GM12878 (cell line): Measurements from ENCODE around the gene PNLIPRP2. TPM values are rescaled to one million over a fixed set of nuclear protein-coding genes. Genes with fewer than 3 reads are reported as not detected.

ENCODE experiments used
- ATAC-seq: fragments of 200-7000 bp; cut with Tn5 transposase; 3 replicates; pipeline ENCODE4 v1.9.1; 2020; ENCODE audit warnings: mild to moderate bottlenecking, moderate library complexity
- BruUV-seq: library from RNA; stranded (reverse); fragments of 400-500 nt; replicated peaks from 2 replicates; lab custom pipeline; 2021; lab: Mats Ljungman, UMichigan
- CTCF ChIA-PET: fragments of 300-600 bp; sonication (Branson Sonifier 250); formaldehyde crosslinking; extraction: SDS; loops from one replicate; lab custom pipeline; 2021; ENCODE audit warnings: inconsistent platforms; lab: Yijun Ruan, JAX
- POLR2A ChIA-PET: fragments of 350-600 bp; formaldehyde crosslinking; extraction: SDS; loops from one replicate; lab custom pipeline; 2021; ENCODE audit warnings: inconsistent platforms; lab: Charles Lee
- RAD21 ChIA-PET: fragments of 300-600 bp; sonication (Branson Sonifier 250); formaldehyde crosslinking; loops from one replicate; lab custom pipeline; 2023; ENCODE audit warnings: antibody characterized with exemption; ENCODE audit not compliant: unreplicated experiment; lab: Charles Lee
- SMC1A ChIA-PET: fragments of 300-600 bp; sonication (Branson Sonifier 250); formaldehyde crosslinking; loops from one replicate; lab custom pipeline; 2023; ENCODE audit not compliant: unreplicated experiment, uncharacterized antibody; lab: Charles Lee
- DNase-seq: peaks from one replicate; pipeline ENCODE4 v3.0.0-alpha.2; 2011; ENCODE audit warnings: low read depth, low spot score
- FAIRE-seq: peaks from 3 replicates; lab custom pipeline; 2011; peaks lifted over from hg19 to GRCh38; lab: Jason Lieb, UNC
- H2AFZ ChIP-seq: 2 replicates; pipeline ENCODE4 v1.6.0; 2011; ENCODE audit warnings: low read depth, low read length, control low read depth; ENCODE audit not compliant: control insufficient read depth
- H3K27ac ChIP-seq: 2 replicates; pipeline ENCODE4 v1.5.1; 2011; ENCODE audit warnings: control low read depth; ENCODE audit not compliant: control insufficient read depth, insufficient read depth
- H3K27me3 ChIP-seq, 2 experiments: replicated peaks in 1 of 2; 2 replicates each; pipeline versions ENCODE4 v1.6.0 to v1.6.1; 2011; ENCODE audit warnings: low read length in 1 of 2; ENCODE audit not compliant: control insufficient read depth in 2 of 2, insufficient read depth in 2 of 2
- H3K36me3 ChIP-seq, 2 experiments: 2 replicates each; pipeline ENCODE4 v1.5.1; 2011; ENCODE audit warnings: low read length in 1 of 2; ENCODE audit not compliant: control insufficient read depth in 2 of 2, insufficient read depth in 2 of 2
- H3K4me1 ChIP-seq: 2 replicates; pipeline ENCODE4 v1.6.1; 2011; ENCODE audit warnings: mild to moderate bottlenecking, low read length, moderate library complexity, mixed read lengths; ENCODE audit not compliant: control insufficient read depth, insufficient read depth
- H3K4me2 ChIP-seq: 2 replicates; pipeline ENCODE4 v1.6.0; 2011; ENCODE audit warnings: control low read depth; ENCODE audit not compliant: control insufficient read depth, insufficient read depth
- H3K4me3 ChIP-seq: fragments of 200-600 bp; sonication (generic); 2 replicates; pipeline ENCODE4 v1.5.1; 2016
- H3K79me2 ChIP-seq: 2 replicates; pipeline ENCODE4 v1.6.0; 2011; ENCODE audit warnings: low read length; ENCODE audit not compliant: control insufficient read depth, insufficient read depth
- H3K9ac ChIP-seq: 2 replicates; pipeline ENCODE4 v1.8.0; 2011; ENCODE audit warnings: low read length, control low read depth, mixed read lengths; ENCODE audit not compliant: control insufficient read depth, insufficient read depth
- H3K9me3 ChIP-seq: replicated peaks from 3 replicates; pipeline ENCODE4 v1.5.1; 2011; ENCODE audit warnings: mild to moderate bottlenecking, low read length; ENCODE audit not compliant: control insufficient read depth, insufficient read depth
- H4K20me1 ChIP-seq: 2 replicates; pipeline ENCODE4 v1.6.0; 2011; ENCODE audit not compliant: control insufficient read depth, insufficient read depth
- BCL11A ChIP-seq: IDR thresholded peaks from 2 replicates; pipeline ENCODE4 v1.6.1; 2011; ENCODE audit warnings: low read depth, low read length
- BMI1 ChIP-seq: fragments of 450-650 bp; IDR thresholded peaks from 2 replicates; pipeline ENCODE4 v1.6.1; 2016; ENCODE audit warnings: mild to moderate bottlenecking, moderate library complexity, borderline replicate concordance
- GATAD2B ChIP-seq: fragments of 450-650 bp; conservative IDR thresholded peaks from 2 replicates; pipeline ENCODE4 v1.6.1; 2017; ENCODE audit warnings: low read depth, mild to moderate bottlenecking, moderate library complexity
- KLF5 ChIP-seq: fragments of 450-650 bp; IDR thresholded peaks from 2 replicates; pipeline ENCODE4 v1.6.1; 2014; ENCODE audit warnings: mild to moderate bottlenecking; ENCODE audit not compliant: partially characterized antibody
- MYC ChIP-seq: IDR thresholded peaks from 2 replicates; pipeline ENCODE4 v1.6.1; 2011; ENCODE audit warnings: mild to moderate bottlenecking, low read length, moderate library complexity, inconsistent platforms; ENCODE audit not compliant: insufficient read depth, insufficient replicate concordance, insufficient read length, severe bottlenecking
- POLR2A ChIP-seq: IDR thresholded peaks from 2 replicates; pipeline ENCODE4 v1.6.1; 2011; ENCODE audit warnings: low read depth, mild to moderate bottlenecking, low read length
- SMAD5 ChIP-seq: IDR thresholded peaks from 2 replicates; pipeline ENCODE4 v1.6.1; 2016; ENCODE audit warnings: antibody characterized with exemption, low read depth
- SMARCA5 ChIP-seq: fragments of 450-650 bp; IDR thresholded peaks from 2 replicates; pipeline ENCODE4 v1.6.1; 2017; ENCODE audit warnings: mild to moderate bottlenecking
- SREBF1 ChIP-seq: IDR thresholded peaks from 2 replicates; pipeline ENCODE4 v1.6.1; 2012; ENCODE audit warnings: mild to moderate bottlenecking, low read length
- TBL1XR1 ChIP-seq: IDR thresholded peaks from 2 replicates; pipeline ENCODE4 v1.6.1; 2012; ENCODE audit warnings: low read depth, low read length, improper control_type of control experiment
- WGBS: methylation state at CpG from one replicate; pipeline ENCODE4 v1.1.6; 2016; ENCODE audit warnings: low lambda C conversion rate; ENCODE audit not compliant: insufficient replicate concordance, insufficient coverage; ENCODE audit errors: missing lambda C conversion rate; 5-methylcytosine and 5-hydroxymethylcytosine counted together
- in situ Hi-C: fragments of 300-500 bp; cut with MboI; formaldehyde crosslinking; loops from 9 replicates; pipeline ENCODE4 v1.14.3; 2018; ENCODE audit warnings: mixed read lengths
- intact Hi-C: fragments of 100-400 bp; cut with micrococcal nuclease; formaldehyde crosslinking; loops from one replicate; pipeline ENCODE4 v1.14.2; 2022; ENCODE audit not compliant: unreplicated experiment
- polyA plus RNA-seq, 11 experiments: library from polyadenylated mRNA; depleted of rRNA in 4 of 11; unstranded in 6 of 11; stranded (reverse) in 5 of 11; fragments of >200 nt; fragmentation: Nextera tagmentation in 4 of 11; fragmentation: Illumina TruSeq in 1 of 11; extraction: Ambion mirVana in 4 of 11; extraction: Trizol in 1 of 11; gene quantifications; 1 replicate in 1 of 11; 2 replicates in 10 of 11; pipeline versions ENCODE4 v1.2.1 to v1.2.3, GENCODE V29; 2011 to 2016; ENCODE audit warnings: inconsistent platforms in 2 of 11, missing spikeins in 2 of 11, low read depth in 1 of 11
- total RNA-seq, 4 experiments: library from RNA; depleted of rRNA in 3 of 4; stranded (reverse); fragments of >200 nt in 3 of 4; fragmentation: Illumina TruSeq in 1 of 4; extraction: Trizol in 1 of 4; gene quantifications; 2 replicates each; pipeline versions ENCODE4 v1.2.1 to v1.2.3, GENCODE V29; 2013 to 2021
- TF ChIP-seq, protein P1 (sequence below): IDR thresholded peaks from 2 replicates; pipeline ENCODE4 v1.6.1; 2011; ENCODE audit warnings: low read depth, low read length, improper control_type of control experiment, borderline replicate concordance
- TF ChIP-seq, protein P2 (sequence below): fragments of 450-650 bp; IDR thresholded peaks from 2 replicates; pipeline ENCODE4 v1.6.1; 2016; ENCODE audit warnings: mild to moderate bottlenecking
- TF ChIP-seq, protein P3 (sequence below): fragments of 450-650 bp; IDR thresholded peaks from 2 replicates; pipeline ENCODE4 v1.6.1; 2017; ENCODE audit warnings: borderline replicate concordance
- TF ChIP-seq, protein P4 (sequence below): fragments of 450-650 bp; IDR thresholded peaks from 2 replicates; pipeline ENCODE4 v1.6.1; 2017; ENCODE audit warnings: mild to moderate bottlenecking, moderate library complexity
- TF ChIP-seq, protein P5 (sequence below): fragments of 450-650 bp; IDR thresholded peaks from 2 replicates; pipeline ENCODE4 v1.6.1; 2018; ENCODE audit warnings: mild to moderate bottlenecking, low read depth, moderate library complexity; ENCODE audit not compliant: partially characterized antibody

Gene PNLIPRP2
- total and polyA plus RNA-seq, 10 of the 15 experiments (the other 5 are each of a cell fraction or from before 2014, with no cell fraction given) = 0.33 TPM; not detected in 9

DNA sequence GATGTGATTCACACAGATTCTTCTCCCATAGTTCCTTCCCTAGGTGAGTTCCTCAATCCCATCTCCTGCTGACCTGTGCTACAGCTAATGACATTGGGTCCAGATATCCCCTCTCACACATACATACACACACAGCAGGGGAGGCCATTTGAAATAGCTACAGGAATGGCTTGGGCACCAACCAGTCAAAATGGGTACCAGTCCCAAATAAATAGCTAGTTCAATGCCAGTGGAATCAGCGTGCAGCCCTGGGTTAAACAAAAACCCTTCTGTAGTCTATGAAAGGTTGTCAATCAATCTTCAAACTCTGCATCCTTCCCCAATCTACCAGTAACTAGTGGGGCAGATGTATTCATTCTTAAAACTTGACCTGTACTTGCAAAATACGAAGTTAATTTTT lies 9.3 kb downstream of the PNLIPRP2 start:
- CTCF ChIA-PET = no interaction called here
- SMC1A ChIA-PET = no interaction called here
- ATAC-seq (no peak), DNase-seq (no peak), FAIRE-seq (no peak)
- Histone ChIP-seq H3K9ac (no peak overlapping the region), H4K20me1 (no peaks in the 10 kb centered on the region), H3K36me3 (no peaks in the 10 kb centered on the region), H3K27me3 (no peaks in the 10 kb centered on the region; a peak in 1 of 4 replicates), H2AFZ (no peak overlapping the region), H3K4me1 (no peaks in the 10 kb centered on the region), H3K4me2 (no peak overlapping the region), H3K27ac (no peak overlapping the region), H3K79me2 (no peaks in the 10 kb centered on the region), H3K4me3 (no peak overlapping the region), H3K9me3 (no peaks in the 10 kb centered on the region)
- POLR2A ChIA-PET = no interaction called here
- WGBS = 3% methylated on average over 2 of the region's 2 CpGs
- RAD21 ChIA-PET = no interaction called here
- in situ Hi-C loops (no loop called here), intact Hi-C loops (no loop called here)
- no TSS peak for BruUV-seq
- TF ChIP-seq SMAD5 = no peak
- TF ChIP-seq KLF5 = no peak
- TF ChIP-seq, protein P1, sequence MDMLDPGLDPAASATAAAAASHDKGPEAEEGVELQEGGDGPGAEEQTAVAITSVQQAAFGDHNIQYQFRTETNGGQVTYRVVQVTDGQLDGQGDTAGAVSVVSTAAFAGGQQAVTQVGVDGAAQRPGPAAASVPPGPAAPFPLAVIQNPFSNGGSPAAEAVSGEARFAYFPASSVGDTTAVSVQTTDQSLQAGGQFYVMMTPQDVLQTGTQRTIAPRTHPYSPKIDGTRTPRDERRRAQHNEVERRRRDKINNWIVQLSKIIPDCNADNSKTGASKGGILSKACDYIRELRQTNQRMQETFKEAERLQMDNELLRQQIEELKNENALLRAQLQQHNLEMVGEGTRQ = no peak
- no peak for TF ChIP-seq BMI1
- TF ChIP-seq GATAD2B = no peak
- TF ChIP-seq POLR2A = no peak
- TF ChIP-seq, protein P2, sequence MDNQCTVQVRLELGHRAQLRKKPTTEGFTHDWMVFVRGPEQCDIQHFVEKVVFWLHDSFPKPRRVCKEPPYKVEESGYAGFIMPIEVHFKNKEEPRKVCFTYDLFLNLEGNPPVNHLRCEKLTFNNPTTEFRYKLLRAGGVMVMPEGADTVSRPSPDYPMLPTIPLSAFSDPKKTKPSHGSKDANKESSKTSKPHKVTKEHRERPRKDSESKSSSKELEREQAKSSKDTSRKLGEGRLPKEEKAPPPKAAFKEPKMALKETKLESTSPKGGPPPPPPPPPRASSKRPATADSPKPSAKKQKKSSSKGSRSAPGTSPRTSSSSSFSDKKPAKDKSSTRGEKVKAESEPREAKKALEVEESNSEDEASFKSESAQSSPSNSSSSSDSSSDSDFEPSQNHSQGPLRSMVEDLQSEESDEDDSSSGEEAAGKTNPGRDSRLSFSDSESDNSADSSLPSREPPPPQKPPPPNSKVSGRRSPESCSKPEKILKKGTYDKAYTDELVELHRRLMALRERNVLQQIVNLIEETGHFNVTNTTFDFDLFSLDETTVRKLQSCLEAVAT = no peak
- TF ChIP-seq, protein P3, sequence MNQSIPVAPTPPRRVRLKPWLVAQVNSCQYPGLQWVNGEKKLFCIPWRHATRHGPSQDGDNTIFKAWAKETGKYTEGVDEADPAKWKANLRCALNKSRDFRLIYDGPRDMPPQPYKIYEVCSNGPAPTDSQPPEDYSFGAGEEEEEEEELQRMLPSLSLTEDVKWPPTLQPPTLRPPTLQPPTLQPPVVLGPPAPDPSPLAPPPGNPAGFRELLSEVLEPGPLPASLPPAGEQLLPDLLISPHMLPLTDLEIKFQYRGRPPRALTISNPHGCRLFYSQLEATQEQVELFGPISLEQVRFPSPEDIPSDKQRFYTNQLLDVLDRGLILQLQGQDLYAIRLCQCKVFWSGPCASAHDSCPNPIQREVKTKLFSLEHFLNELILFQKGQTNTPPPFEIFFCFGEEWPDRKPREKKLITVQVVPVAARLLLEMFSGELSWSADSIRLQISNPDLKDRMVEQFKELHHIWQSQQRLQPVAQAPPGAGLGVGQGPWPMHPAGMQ = no peak
- TF ChIP-seq SMARCA5 = no peak
- TF ChIP-seq, protein P4, sequence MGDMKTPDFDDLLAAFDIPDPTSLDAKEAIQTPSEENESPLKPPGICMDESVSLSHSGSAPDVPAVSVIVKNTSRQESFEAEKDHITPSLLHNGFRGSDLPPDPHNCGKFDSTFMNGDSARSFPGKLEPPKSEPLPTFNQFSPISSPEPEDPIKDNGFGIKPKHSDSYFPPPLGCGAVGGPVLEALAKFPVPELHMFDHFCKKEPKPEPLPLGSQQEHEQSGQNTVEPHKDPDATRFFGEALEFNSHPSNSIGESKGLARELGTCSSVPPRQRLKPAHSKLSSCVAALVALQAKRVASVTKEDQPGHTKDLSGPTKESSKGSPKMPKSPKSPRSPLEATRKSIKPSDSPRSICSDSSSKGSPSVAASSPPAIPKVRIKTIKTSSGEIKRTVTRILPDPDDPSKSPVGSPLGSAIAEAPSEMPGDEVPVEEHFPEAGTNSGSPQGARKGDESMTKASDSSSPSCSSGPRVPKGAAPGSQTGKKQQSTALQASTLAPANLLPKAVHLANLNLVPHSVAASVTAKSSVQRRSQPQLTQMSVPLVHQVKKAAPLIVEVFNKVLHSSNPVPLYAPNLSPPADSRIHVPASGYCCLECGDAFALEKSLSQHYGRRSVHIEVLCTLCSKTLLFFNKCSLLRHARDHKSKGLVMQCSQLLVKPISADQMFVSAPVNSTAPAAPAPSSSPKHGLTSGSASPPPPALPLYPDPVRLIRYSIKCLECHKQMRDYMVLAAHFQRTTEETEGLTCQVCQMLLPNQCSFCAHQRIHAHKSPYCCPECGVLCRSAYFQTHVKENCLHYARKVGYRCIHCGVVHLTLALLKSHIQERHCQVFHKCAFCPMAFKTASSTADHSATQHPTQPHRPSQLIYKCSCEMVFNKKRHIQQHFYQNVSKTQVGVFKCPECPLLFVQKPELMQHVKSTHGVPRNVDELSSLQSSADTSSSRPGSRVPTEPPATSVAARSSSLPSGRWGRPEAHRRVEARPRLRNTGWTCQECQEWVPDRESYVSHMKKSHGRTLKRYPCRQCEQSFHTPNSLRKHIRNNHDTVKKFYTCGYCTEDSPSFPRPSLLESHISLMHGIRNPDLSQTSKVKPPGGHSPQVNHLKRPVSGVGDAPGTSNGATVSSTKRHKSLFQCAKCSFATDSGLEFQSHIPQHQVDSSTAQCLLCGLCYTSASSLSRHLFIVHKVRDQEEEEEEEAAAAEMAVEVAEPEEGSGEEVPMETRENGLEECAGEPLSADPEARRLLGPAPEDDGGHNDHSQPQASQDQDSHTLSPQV = no peak
- TF ChIP-seq, protein P5, sequence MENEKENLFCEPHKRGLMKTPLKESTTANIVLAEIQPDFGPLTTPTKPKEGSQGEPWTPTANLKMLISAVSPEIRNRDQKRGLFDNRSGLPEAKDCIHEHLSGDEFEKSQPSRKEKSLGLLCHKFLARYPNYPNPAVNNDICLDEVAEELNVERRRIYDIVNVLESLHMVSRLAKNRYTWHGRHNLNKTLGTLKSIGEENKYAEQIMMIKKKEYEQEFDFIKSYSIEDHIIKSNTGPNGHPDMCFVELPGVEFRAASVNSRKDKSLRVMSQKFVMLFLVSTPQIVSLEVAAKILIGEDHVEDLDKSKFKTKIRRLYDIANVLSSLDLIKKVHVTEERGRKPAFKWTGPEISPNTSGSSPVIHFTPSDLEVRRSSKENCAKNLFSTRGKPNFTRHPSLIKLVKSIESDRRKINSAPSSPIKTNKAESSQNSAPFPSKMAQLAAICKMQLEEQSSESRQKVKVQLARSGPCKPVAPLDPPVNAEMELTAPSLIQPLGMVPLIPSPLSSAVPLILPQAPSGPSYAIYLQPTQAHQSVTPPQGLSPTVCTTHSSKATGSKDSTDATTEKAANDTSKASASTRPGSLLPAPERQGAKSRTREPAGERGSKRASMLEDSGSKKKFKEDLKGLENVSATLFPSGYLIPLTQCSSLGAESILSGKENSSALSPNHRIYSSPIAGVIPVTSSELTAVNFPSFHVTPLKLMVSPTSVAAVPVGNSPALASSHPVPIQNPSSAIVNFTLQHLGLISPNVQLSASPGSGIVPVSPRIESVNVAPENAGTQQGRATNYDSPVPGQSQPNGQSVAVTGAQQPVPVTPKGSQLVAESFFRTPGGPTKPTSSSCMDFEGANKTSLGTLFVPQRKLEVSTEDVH = no peak
- no peak for TF ChIP-seq TBL1XR1
- no peak for TF ChIP-seq MYC
- no peak for TF ChIP-seq BCL11A
- no peak for TF ChIP-seq SREBF1
